ENCODE results near the gene OXA1L. TPM values are rescaled to one million over a fixed set of nuclear protein-coding genes. Genes with fewer than 3 reads are reported as not detected.
"Not testable (repeated sequence)": the region's sequence is repeated elsewhere in the genome, so short reads cannot be mapped to it uniquely, and the experiment has no call there.

The OXA1L gene
- total RNA-seq, 2 donors from 2014 or later, result 93.0 to 96.1 TPM

GRCh38 chr14:22800346-22800745, 33.9 kb downstream of the OXA1L start:
- Histone ChIP-seq H3K36me3 (no peaks in the 10 kb centered on the region), H3K9me3 (no peaks in the 10 kb centered on the region), H3K27ac (no peak overlapping the region), H3K27me3 (no peaks in the 10 kb centered on the region), H3K4me3 (no peak overlapping the region), H3K4me1 (no peaks in the 10 kb centered on the region)
- no peak for DNase-seq (ENCODE audit: low spot score)
- TF ChIP-seq, protein P1, sequence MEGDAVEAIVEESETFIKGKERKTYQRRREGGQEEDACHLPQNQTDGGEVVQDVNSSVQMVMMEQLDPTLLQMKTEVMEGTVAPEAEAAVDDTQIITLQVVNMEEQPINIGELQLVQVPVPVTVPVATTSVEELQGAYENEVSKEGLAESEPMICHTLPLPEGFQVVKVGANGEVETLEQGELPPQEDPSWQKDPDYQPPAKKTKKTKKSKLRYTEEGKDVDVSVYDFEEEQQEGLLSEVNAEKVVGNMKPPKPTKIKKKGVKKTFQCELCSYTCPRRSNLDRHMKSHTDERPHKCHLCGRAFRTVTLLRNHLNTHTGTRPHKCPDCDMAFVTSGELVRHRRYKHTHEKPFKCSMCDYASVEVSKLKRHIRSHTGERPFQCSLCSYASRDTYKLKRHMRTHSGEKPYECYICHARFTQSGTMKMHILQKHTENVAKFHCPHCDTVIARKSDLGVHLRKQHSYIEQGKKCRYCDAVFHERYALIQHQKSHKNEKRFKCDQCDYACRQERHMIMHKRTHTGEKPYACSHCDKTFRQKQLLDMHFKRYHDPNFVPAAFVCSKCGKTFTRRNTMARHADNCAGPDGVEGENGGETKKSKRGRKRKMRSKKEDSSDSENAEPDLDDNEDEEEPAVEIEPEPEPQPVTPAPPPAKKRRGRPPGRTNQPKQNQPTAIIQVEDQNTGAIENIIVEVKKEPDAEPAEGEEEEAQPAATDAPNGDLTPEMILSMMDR (IDR thresholded peaks at IDR 0.05), result no peak

- no peak overlapping the region for H3K27ac ChIP-seq
- no peaks in the 10 kb centered on the region for H3K4me1 ChIP-seq
- H3K36me3 ChIP-seq, result no peaks in the 10 kb centered on the region
- TF ChIP-seq, protein P1 (IDR thresholded peaks at IDR 0.05), result no peak
- no peaks in the 10 kb centered on the region for H3K9me3 ChIP-seq
- no peak for DNase-seq (ENCODE audit: low spot score)
- no peak overlapping the region for H3K4me3 ChIP-seq
- H3K27me3 ChIP-seq, result no peaks in the 10 kb centered on the region
Measured at GRCh38 chr14:22801716-22802115, 35.2 kb downstream of the OXA1L start.

- TF ChIP-seq, protein P1 (IDR thresholded peaks at IDR 0.05), result no peak
- no peaks in the 10 kb centered on the region for H3K36me3 ChIP-seq
- H3K4me3 ChIP-seq, result no peak overlapping the region
- no peak overlapping the region for H3K27ac ChIP-seq
- H3K9me3 ChIP-seq, result no peaks in the 10 kb centered on the region
- no peak for DNase-seq (ENCODE audit: low spot score)
- H3K27me3 ChIP-seq, result no peaks in the 10 kb centered on the region
- H3K4me1 ChIP-seq, result no peaks in the 10 kb centered on the region
Measured at GRCh38 chr14:22802860-22803686, 36.6 kb downstream of the OXA1L start.

- Histone ChIP-seq H3K9me3 (no peaks in the 10 kb centered on the region), H3K4me3 (no peak overlapping the region), H3K27ac (no peak overlapping the region), H3K27me3 (no peaks in the 10 kb centered on the region), H3K36me3 (no peaks in the 10 kb centered on the region), H3K4me1 (no peaks in the 10 kb centered on the region)
- TF ChIP-seq, protein P1 (IDR thresholded peaks at IDR 0.05), result no peak
- no peak for DNase-seq (ENCODE audit: low spot score)
Measured at GRCh38 chr14:22803687-22803974, 37.1 kb downstream of the OXA1L start.

- not testable (repeated sequence) for H3K36me3 ChIP-seq; H3K9me3 ChIP-seq; H3K4me3 ChIP-seq; H3K27ac ChIP-seq; H3K4me1 ChIP-seq; DNase-seq (ENCODE audit: low spot score); H3K27me3 ChIP-seq
Measured at GRCh38 chr14:22805235-22805634, 38.7 kb downstream of the OXA1L start.

DNA sequence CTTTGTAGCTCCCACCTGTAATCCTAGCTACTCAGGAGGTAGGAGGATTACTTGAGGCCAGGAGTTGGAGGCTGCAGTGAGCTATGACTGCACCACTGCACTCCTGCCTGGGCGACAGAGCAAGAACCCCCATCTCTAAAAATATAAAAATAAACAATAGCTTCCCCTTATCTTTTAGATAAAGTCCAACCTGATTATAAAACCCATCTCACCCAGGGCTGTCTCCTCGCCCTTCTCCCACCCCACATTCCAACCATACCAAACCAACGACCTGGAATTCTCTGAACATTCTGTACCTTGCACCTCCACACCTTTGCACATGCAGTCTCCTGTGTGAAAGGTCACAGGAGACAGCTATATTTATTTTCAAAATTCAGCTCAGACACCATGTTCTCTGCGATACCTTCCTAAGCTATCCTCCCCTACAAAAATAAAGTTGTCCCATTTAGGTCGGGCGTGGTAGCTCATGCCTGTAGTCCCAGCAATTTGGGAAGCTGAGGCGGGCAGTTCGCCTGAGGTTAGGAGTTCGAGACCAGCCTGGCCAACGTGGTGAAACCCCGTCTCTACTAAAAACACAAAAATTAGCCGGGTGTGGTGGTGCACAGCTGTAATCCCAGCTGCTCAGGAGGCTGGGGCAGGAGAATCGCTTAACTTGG, 41.1 kb downstream of the OXA1L start:
- no peak overlapping the region for H3K27ac ChIP-seq
- TF ChIP-seq, protein P1 (IDR thresholded peaks at IDR 0.05), result no peak
- DNase-seq (ENCODE audit: low spot score), result no peak
- H3K36me3 ChIP-seq, result no peaks in the 10 kb centered on the region
- H3K4me1 ChIP-seq, result no peaks in the 10 kb centered on the region
- no peaks in the 10 kb centered on the region for H3K9me3 ChIP-seq
- H3K4me3 ChIP-seq, result no peak overlapping the region
- H3K27me3 ChIP-seq, result no peaks in the 10 kb centered on the region
